Erythroblast (primary cell): Measurements from ENCODE around the gene TMEM213.

Source experiments
- GATA1 ChIP-seq: IDR thresholded peaks from 2 replicates; pipeline ENCODE4 v1.6.1; 2011; ENCODE audit warnings: low read depth, mild to moderate bottlenecking, control low read depth, low read length, moderate library complexity
- POLR2A ChIP-seq: IDR thresholded peaks from 2 replicates; pipeline ENCODE4 v1.6.1; 2011; ENCODE audit warnings: mild to moderate bottlenecking, low read length

DNA sequence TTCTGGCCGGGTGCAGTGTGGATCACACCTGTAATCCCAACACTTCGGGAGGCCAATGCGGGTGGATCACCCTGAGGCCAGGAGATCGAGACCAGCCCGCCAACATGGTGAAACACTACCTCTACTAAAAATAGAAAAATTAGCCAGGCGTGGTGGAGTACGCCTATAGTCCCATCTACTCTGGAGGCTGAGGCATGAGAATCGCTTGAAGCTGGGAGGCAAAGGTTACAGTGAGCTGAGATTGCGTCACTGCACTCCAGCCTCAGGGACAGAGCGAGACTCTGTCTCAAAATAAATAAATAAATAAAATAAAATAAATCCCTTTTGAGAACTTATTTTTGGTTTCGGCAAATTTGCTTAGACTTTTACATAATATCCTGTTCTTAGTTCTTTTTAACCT, 31.5 kb downstream of the TMEM213 start:
- TF ChIP-seq POLR2A (no peak), GATA1 (no peak)
